GM19467 (cell line): ENCODE results near the gene MAP1S.

Experiments used
- ATAC-seq: cut with Tn5 transposase; IDR thresholded peaks from one replicate; pipeline ENCODE4 v1.9.1; 2021; ENCODE audit warnings: mild to moderate bottlenecking, moderate library complexity; ENCODE audit not compliant: unreplicated experiment

MAP1S gene

GRCh38 chr19:17687857-17688784 lies 31.2 kb upstream of the MAP1S start, which contains the start of gene UNC13A:
TSS of gene UNC13A (minus strand) at chr19:17688354. CDS start at chr19:17688199, 155 bp downstream.
- no peak for ATAC-seq

GRCh38 chr19:17688853-17689595 lies 30.3 kb upstream of the MAP1S start:
- ATAC-seq, result no peak

- ATAC-seq, result no peak
Observed at GRCh38 chr19:17692566-17692965, 26.7 kb upstream of the MAP1S start.

GRCh38 chr19:17695198-17695597 lies 24.1 kb upstream of the MAP1S start:
- no peak for ATAC-seq

GRCh38 chr19:17703824-17704463 lies 15.3 kb upstream of the MAP1S start:
- ATAC-seq, result no peak

GRCh38 chr19:17706750-17707181 lies 12.5 kb upstream of the MAP1S start:
- no peak for ATAC-seq

GRCh38 chr19:17711851-17712250 lies 7.4 kb upstream of the MAP1S start:
- no peak for ATAC-seq

GRCh38 chr19:17716309-17716929 lies 2.9 kb upstream of the MAP1S start:
- ATAC-seq, result no peak

- ATAC-seq, result no peak
Observed at GRCh38 chr19:17718550-17718946, 732 bp upstream of the MAP1S start.

GRCh38 chr19:17719730-17720400 lies 585 bp downstream of the MAP1S start:
- ATAC-seq, result no peak

GRCh38 chr19:17720440-17720839 lies 1.2 kb downstream of the MAP1S start:
- no peak for ATAC-seq

GRCh38 chr19:17721111-17721628 lies 1.9 kb downstream of the MAP1S start:
- ATAC-seq, result no peak

- no peak for ATAC-seq
Observed at GRCh38 chr19:17721821-17722220, 2.5 kb downstream of the MAP1S start.

- no peak for ATAC-seq
Observed at GRCh38 chr19:17722655-17723240, 3.5 kb downstream of the MAP1S start.

GRCh38 chr19:17724655-17725054 lies 5.4 kb downstream of the MAP1S start:
- ATAC-seq, result no peak

- no peak for ATAC-seq
Observed at GRCh38 chr19:17725422-17726078, 6.3 kb downstream of the MAP1S start.

- no peak for ATAC-seq
Observed at GRCh38 chr19:17726136-17726741, 7.0 kb downstream of the MAP1S start.

GRCh38 chr19:17726964-17727773 lies 7.9 kb downstream of the MAP1S start:
- ATAC-seq, result no peak
